Naive thymus-derived CD8-positive, alpha-beta T cell (primary cell): Measurements from ENCODE around the gene METTL24. TPM values are rescaled to one million over a fixed set of nuclear protein-coding genes. Genes with fewer than 3 reads are reported as not detected.
A peak's percentile ranks its signal among the peaks of the same experiment; 100 is the strongest.
"Not testable (repeated sequence)": the region's sequence is repeated elsewhere in the genome, so short reads cannot be mapped to it uniquely, and the experiment has no call there.

Experiments used
- ATAC-seq, 2 donors: fragments of 150-1000 bp; cut with Tn5 transposase in 1 of 2; sonication (Bioruptor Pico), chemical (Tn5 transposase) in 1 of 2; 1 replicate in 1 of 2; 2 replicates in 1 of 2; pipeline ENCODE4 v1.10.0; 2021; ENCODE audit warnings: mild to moderate bottlenecking in 2 of 2, moderate library complexity in 2 of 2
- POLR2A ChIA-PET: fragments of 350-600 bp; sonication (Branson Sonifier 250); formaldehyde crosslinking; loops from one replicate; lab custom pipeline; 2021; ENCODE audit warnings: antibody characterized with exemption; lab: Charles Lee
- DNase-seq, 10 donors: peaks; one replicate each; pipeline versions ENCODE4 v3.0.0 to v3.0.0-alpha.2; 2020 to 2022
- H3K27ac Mint-ChIP-seq, 10 donors: one replicate each; pipeline ENCODE4 v1.8.0; 2020 to 2022; ENCODE audit warnings: mild to moderate bottlenecking in 10 of 10, mixed read lengths in 10 of 10, moderate library complexity in 4 of 10, inconsistent platforms in 1 of 10
- H3K27me3 Mint-ChIP-seq, 5 donors: one replicate each; pipeline ENCODE4 v1.8.0; 2021 to 2022; ENCODE audit warnings: mixed read lengths in 5 of 5
- H3K36me3 Mint-ChIP-seq, 3 donors: one replicate each; pipeline ENCODE4 v1.8.0; 2020 to 2022; ENCODE audit warnings: mixed read lengths in 3 of 3, mild to moderate bottlenecking in 2 of 3, inconsistent platforms in 1 of 3
- H3K4me1 Mint-ChIP-seq, 4 donors: one replicate each; pipeline ENCODE4 v1.8.0; 2021 to 2022; ENCODE audit warnings: mixed read lengths in 4 of 4
- H3K4me3 Mint-ChIP-seq, 10 donors: one replicate each; pipeline ENCODE4 v1.8.0; 2020 to 2022; ENCODE audit warnings: mild to moderate bottlenecking in 10 of 10, mixed read lengths in 10 of 10, moderate library complexity in 6 of 10, inconsistent platforms in 1 of 10
- H3K9me3 Mint-ChIP-seq, 9 donors: one replicate each; pipeline ENCODE4 v1.8.0; 2020 to 2022; ENCODE audit warnings: mixed read lengths in 9 of 9, mild to moderate bottlenecking in 3 of 9, inconsistent platforms in 1 of 9, moderate library complexity in 1 of 9
- polyA plus RNA-seq, 3 donors: library from polyadenylated mRNA; unstranded; fragments of 300-500 nt; fragmentation: Illumina TruSeq; gene quantifications; one replicate each; pipeline ENCODE4 v1.2.3, GENCODE V29; 2021
- total RNA-seq, 8 experiments: library from RNA in 2 of 8; stranded (reverse) in 2 of 8; gene quantifications; one replicate each; pipeline ENCODE4 v1.2.3 and lab custom pipeline; 2021 to 2026

Gene METTL24
- total and polyA plus RNA-seq, 5 experiments from 2014 or later: 0.58 to 2.0 (median 1.2) TPM; not detected in 1

DNA sequence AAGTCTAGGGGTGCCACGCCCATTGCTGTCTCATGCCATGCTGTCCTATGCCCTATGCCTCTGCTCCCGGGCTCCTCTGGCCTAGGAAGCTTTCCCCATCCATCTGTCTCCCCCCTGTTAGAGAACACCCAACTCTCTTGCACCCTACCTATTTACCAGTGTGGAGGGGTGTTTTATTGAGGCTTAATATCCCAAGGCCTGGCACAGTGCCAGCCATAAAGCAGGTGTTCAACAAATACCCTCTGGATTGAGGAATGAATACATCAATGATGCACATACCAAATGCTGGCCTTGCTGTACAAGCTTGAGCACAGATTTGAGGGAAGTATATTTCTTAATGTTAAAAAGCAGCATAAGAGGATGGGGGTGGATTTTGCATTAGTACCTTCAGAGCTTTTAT lies 38.3 kb downstream of the METTL24 start:
- no peaks in the 10 kb centered on the region for H3K9me3 Mint-ChIP-seq
- DNase-seq: no peak

DNA sequence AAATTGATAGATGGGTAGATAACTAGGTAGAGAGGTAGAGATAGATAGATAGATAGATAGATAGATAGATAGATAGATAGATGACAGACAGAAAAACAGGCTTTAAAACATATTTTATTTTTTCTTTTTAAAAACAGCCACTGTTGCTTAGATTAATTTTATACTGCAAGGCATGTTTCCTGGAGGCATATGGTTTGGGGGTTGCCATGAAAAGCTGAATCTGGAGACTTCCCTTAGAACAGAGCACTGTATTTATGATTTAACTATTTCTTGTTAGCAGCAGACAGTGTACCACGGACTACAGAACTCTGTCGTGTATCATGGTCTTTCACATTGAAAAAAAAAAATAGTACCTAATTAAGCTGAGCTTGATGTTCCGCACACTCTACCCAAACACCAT lies 38.8 kb downstream of the METTL24 start:
- Mint-ChIP-seq H3K27ac (no peak overlapping the region), H3K36me3 (peaks cover 0 to 4% (median 0%) of the 10 kb centered on the region in 3 donors), H3K4me1 (peaks cover 7 to 17% (median 15%) of the 10 kb centered on the region in 4 donors), H3K9me3 (no peaks in the 10 kb centered on the region), H3K4me3 (no peak overlapping the region), H3K27me3 (peaks cover 0 to 2% (median 0%) of the 10 kb centered on the region in 5 donors)
- no peak for ATAC-seq
- no peak for DNase-seq
- POLR2A ChIA-PET: no interaction called here

More for the DNA sequence above, 38.3 kb downstream of the METTL24 start:
- H3K4me1 Mint-ChIP-seq: peaks cover 7 to 18% (median 17%) of the 10 kb centered on the region in 4 donors
- no peak overlapping the region for H3K4me3 Mint-ChIP-seq
- peaks cover 0 to 4% (median 0%) of the 10 kb centered on the region in 3 donors for H3K36me3 Mint-ChIP-seq
- no peak overlapping the region for H3K27ac Mint-ChIP-seq
- no peak for ATAC-seq
- POLR2A ChIA-PET: no interaction called here
- peaks cover 0 to 2% (median 0%) of the 10 kb centered on the region in 5 donors for H3K27me3 Mint-ChIP-seq

DNA sequence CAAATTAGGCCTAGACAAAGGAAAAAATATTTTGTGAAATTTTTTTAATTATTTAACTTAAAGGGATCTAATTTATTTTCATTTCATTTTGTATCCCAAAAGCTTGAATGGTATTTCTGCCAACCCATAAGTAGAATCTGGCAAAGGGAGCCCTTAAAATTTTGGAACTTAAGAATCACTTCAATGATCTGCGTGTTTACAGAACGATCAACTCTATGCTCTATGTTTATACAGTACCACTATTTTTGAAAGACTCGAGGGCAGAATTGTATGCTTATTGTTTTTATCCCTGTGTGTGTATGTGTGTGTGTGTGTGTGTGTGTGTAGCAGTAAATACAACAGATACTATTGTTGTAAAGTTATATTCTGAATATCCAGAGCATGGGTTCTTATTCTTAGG lies 39.2 kb downstream of the METTL24 start:
- Mint-ChIP-seq H3K27me3 (peaks cover 0 to 2% (median 0%) of the 10 kb centered on the region in 5 donors), H3K4me1 (peaks cover 7 to 16% (median 15%) of the 10 kb centered on the region in 4 donors), H3K9me3 (no peaks in the 10 kb centered on the region), H3K36me3 (peaks cover 0 to 7% (median under 1%) of the 10 kb centered on the region in 3 donors), H3K4me3 (no peak overlapping the region), H3K27ac (no peak overlapping the region)
- DNase-seq: no peak
- no peak for ATAC-seq
- POLR2A ChIA-PET: no interaction called here

DNA sequence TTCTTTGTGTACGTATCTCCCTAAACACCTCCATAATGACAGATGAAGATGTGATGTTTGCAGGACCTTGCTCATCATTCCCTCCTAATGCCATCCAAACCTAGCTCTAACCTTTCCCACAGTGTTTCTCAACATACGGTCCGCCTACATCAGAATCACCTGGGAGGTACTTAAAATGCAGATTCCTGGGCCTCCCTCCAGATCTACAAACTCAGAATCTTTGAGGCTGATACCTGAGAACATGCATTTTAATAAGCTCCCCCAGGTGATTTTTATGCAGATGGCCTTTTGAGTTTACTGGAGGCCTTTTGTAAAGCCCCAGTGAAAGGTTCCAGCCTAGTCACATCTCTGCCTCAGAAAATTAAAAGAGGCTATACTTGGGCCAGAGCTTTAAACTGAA lies 40.5 kb downstream of the METTL24 start:
- ATAC-seq (no peak), DNase-seq (no peak)
- Mint-ChIP-seq H3K4me1 (peaks cover 2 to 4% (median 3%) of the 10 kb centered on the region in 4 donors), H3K27me3 (peaks cover 0 to 2% (median 0%) of the 10 kb centered on the region in 5 donors), H3K4me3 (no peak overlapping the region), H3K9me3 (no peaks in the 10 kb centered on the region), H3K36me3 (peaks cover 0 to 13% (median 7%) of the 10 kb centered on the region in 3 donors), H3K27ac (no peak overlapping the region)
- POLR2A ChIA-PET: no interaction called here

DNA sequence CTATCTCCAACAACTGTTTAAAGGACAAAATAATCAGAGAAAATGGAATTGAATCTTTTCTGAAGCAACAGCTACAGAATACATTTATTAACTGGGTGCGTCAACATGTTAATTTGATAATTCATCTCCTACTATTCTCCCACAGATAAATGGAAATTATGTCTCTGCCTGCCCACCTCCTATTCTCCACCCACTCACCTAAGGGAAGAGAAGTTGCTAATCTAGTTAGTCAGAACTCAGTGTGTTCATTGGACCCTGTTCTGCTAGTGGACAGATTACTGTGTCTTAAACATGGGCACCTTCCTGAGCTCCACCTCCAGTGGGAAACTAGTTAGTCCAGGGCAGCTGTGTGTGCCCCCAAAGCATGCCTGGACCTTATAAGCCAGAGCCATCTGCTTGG lies 41.0 kb downstream of the METTL24 start:
- Mint-ChIP-seq H3K4me3 (no peak overlapping the region), H3K36me3 (peaks cover 0 to 13% (median 7%) of the 10 kb centered on the region in 3 donors), H3K9me3 (no peaks in the 10 kb centered on the region), H3K27ac (no peak overlapping the region), H3K4me1 (peaks cover 0 to 6% (median 1%) of the 10 kb centered on the region in 4 donors), H3K27me3 (peaks cover 0 to 2% (median 0%) of the 10 kb centered on the region in 5 donors)
- POLR2A ChIA-PET: no interaction called here
- no peak for ATAC-seq
- DNase-seq: no peak

DNA sequence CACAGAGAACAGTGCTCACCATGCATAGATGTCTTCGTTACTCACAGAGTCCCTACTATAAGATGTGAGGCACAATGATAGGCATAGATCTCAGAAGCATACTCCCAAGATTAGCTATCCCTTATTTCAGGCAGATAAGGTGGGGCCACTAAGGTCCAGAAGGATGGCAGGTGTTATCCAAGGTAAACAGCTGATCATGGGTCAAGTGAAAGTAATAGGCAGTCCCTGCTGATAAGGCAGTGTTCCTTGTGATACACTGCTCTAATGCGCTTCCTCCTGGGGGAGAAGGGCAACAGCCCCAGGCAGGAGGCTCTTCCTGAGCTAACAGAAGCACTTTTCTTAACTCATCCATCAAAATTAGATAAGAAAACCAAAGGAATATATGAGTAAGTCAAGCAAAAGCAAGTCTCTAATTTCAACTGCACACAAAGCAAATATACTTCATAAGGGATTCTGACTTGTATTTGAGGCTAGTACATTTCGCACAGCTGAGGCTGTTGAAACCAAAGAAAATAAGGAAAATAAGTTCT lies 42.2 kb downstream of the METTL24 start:
- Mint-ChIP-seq H3K27me3 (peaks cover 0 to 2% (median 0%) of the 10 kb centered on the region in 5 donors), H3K36me3 (peaks cover 0 to 13% (median 7%) of the 10 kb centered on the region in 3 donors), H3K4me1 (peaks cover 0 to 6% (median 1%) of the 10 kb centered on the region in 4 donors), H3K27ac (no peak overlapping the region), H3K4me3 (no peak overlapping the region), H3K9me3 (no peaks in the 10 kb centered on the region)
- POLR2A ChIA-PET: no interaction called here
- ATAC-seq: no peak
- DNase-seq: no peak

DNA sequence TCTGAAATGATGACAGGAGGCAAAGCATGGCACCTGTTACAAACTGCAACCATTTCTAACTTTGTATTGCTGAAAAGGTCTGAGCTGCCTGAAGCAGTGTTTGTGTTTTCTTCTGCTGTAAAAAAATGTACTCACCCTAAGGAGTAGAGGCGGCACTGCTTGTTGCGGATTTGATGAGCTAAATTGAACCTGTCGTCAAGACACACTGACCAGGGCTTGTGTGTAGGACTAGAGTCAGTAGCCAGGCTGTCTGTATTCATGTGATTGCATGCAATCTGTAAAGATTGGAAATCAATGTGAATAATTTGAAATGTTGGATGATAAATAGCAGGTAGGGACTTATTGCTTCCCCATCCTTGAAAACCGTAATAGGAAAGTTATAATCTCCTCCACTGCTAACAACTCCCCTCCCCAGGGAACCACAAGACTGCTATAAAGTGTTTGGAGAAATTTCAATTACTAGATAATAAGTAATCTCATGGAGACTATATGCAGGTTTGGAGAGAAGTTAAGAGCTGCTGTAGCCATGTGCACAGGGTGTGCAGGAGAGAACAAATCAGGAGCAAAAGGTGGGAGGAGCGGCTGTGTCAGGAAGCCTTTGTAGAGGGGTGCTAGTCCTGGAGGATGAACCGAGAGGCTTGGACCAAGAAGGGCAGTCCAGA lies 42.8 kb downstream of the METTL24 start:
- H3K4me1 Mint-ChIP-seq: peaks cover 0 to 6% (median 0%) of the 10 kb centered on the region in 4 donors
- ATAC-seq (no peak), DNase-seq (no peak)
- no peak overlapping the region for H3K27ac Mint-ChIP-seq
- POLR2A ChIA-PET: no interaction called here
- no peak overlapping the region for H3K4me3 Mint-ChIP-seq
- peaks cover 0 to 3% (median 0%) of the 10 kb centered on the region in 9 donors for H3K9me3 Mint-ChIP-seq
- H3K27me3 Mint-ChIP-seq: no peaks in the 10 kb centered on the region
- H3K36me3 Mint-ChIP-seq: peaks cover 3 to 15% (median 10%) of the 10 kb centered on the region in 3 donors

DNA sequence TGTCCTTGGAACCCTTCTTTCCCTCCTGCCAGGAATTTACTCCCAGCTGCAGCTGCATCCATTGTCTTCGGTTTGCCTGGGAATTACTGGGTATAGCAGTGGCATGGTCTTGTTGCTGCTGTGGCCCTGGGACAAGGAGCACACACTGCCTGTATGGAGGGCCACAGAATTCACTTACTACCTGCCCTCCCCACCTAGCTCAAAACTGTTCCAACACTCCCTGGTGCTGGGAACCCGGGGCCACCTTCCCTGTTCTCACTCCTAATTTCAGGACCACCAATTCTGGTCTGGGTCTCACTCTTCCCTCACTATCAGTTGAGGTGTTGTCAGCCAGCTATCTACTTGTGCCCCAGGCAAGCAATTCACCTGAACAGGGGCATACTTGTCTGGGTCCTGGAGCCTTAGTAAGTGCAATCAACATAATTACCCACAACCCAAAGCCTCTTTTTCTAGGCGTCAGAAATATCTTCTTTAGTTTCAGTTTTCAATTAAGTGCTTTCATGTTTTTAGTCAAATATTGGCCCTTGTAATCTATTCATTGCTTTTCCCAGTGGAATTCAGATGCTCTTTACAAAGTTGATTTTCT lies 47.2 kb downstream of the METTL24 start:
- ATAC-seq: no peak
- POLR2A ChIA-PET: no interaction called here
- H3K36me3 Mint-ChIP-seq: peaks cover 19 to 24% (median 21%) of the 10 kb centered on the region in 3 donors
- no peak for DNase-seq
- peak overlapping the region in 1 of 10 donors; percentile 54 for H3K27ac Mint-ChIP-seq
- no peak overlapping the region for H3K4me3 Mint-ChIP-seq
- peaks cover 0 to 19% (median 4%) of the 10 kb centered on the region in 9 donors for H3K9me3 Mint-ChIP-seq
- peaks cover 0 to 6% (median under 1%) of the 10 kb centered on the region in 4 donors for H3K4me1 Mint-ChIP-seq
- H3K27me3 Mint-ChIP-seq: no peaks in the 10 kb centered on the region

DNA sequence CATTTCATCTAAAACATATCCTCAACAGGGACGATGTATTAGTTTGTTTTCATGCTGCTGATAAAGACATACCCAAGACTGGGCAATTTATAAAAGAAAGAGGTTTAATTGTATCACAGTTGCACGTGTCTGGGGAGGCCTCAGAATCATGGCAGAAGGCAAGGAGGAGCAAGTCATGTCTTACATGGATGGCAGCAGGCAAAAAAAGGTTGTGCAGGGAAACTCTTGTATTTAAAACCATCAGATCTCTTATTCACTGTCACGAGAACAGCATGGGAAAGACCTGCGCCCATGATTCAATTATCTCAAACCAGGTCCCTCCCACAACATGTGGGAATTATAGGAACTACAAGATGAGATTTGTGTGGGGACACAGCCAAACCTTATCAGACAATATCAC lies 48.7 kb downstream of the METTL24 start:
- H3K36me3 Mint-ChIP-seq: peaks cover 19 to 24% (median 21%) of the 10 kb centered on the region in 3 donors
- ATAC-seq, H3K27ac Mint-ChIP-seq, H3K27me3 Mint-ChIP-seq, DNase-seq, POLR2A ChIA-PET, H3K4me3 Mint-ChIP-seq: not testable (repeated sequence)
- peaks cover 1 to 11% (median 5%) of the 10 kb centered on the region in 4 donors for H3K4me1 Mint-ChIP-seq
- peaks cover 0 to 19% (median 6%) of the 10 kb centered on the region in 9 donors for H3K9me3 Mint-ChIP-seq

DNA sequence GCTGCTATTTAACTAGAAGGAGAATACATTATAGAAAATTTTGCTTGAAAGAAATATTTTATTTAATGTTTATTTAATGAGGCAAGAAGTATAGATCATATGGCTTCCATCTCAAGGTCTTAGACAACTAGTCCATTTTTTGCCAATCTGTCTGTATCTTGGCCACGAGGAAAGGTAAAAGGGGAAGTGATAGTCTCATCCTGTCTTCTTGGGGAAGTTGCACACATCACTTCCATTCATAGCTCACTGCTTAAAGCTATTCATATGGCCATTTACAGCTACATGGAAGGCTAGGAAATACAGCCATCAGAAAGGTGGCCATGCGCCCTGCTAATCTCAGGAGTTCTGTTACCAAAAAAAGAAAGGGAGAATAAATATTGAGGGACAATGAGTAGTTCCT lies 50.8 kb downstream of the METTL24 start:
- H3K36me3 Mint-ChIP-seq: peaks cover 11 to 19% (median 16%) of the 10 kb centered on the region in 3 donors
- peaks cover 0 to 19% (median 7%) of the 10 kb centered on the region in 9 donors for H3K9me3 Mint-ChIP-seq
- no peak for ATAC-seq
- no peak overlapping the region for H3K27ac Mint-ChIP-seq
- peaks cover 1 to 14% (median 10%) of the 10 kb centered on the region in 4 donors for H3K4me1 Mint-ChIP-seq
- no peak for DNase-seq
- no peaks in the 10 kb centered on the region for H3K27me3 Mint-ChIP-seq
- POLR2A ChIA-PET: no interaction called here
- no peak overlapping the region for H3K4me3 Mint-ChIP-seq

DNA sequence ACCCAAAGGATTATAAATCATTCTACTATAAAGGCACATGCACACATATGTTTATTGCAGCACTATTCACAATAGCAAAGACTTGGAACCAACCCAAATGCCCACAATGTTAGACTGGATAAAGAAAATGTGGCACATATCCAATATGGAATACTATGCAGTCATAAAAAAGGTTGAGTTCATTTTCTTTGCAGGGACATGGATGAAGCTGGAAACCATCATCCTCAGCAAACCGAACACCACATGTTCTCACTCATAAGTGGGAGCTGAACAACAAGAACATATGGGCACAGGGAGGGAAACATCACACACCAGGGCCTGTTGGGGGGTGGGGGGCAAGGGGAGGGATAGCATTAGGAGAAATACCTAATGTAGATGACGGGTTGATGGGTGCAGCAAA lies 52.3 kb downstream of the METTL24 start:
- H3K27me3 Mint-ChIP-seq, H3K27ac Mint-ChIP-seq, DNase-seq, H3K4me3 Mint-ChIP-seq, POLR2A ChIA-PET, ATAC-seq: not testable (repeated sequence)
- peaks cover 11 to 19% (median 16%) of the 10 kb centered on the region in 3 donors for H3K36me3 Mint-ChIP-seq
- H3K9me3 Mint-ChIP-seq: peaks cover 0 to 19% (median 7%) of the 10 kb centered on the region in 9 donors
- peaks cover 1 to 14% (median 9%) of the 10 kb centered on the region in 4 donors for H3K4me1 Mint-ChIP-seq

DNA sequence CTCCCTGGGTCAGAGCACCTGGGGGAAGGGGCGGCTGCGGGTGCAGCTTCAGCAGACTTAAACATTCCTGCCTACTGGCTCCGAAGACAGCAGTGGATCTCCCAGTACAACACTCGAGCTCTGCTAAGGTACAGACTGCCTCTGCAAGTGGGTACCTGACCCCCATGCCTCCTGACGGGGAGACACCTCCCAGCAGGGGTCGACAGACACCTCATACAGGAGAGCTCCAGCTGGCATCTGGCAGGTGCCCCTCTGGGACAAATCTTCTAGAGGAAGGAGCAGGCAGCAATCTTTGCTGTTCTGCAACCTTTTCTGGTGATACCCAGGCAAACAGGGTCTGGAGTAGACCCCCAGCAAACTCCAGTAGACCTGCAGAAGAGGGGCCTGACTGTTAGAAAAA lies 54.5 kb downstream of the METTL24 start:
- ATAC-seq, POLR2A ChIA-PET, DNase-seq, H3K9me3 Mint-ChIP-seq, H3K27me3 Mint-ChIP-seq, H3K4me3 Mint-ChIP-seq, H3K36me3 Mint-ChIP-seq: not testable (repeated sequence)
- H3K27ac Mint-ChIP-seq: peak overlapping the region in 2 of 10 donors; percentile 17 to 24
- H3K4me1 Mint-ChIP-seq: peaks cover 3 to 14% (median 9%) of the 10 kb centered on the region in 4 donors

DNA sequence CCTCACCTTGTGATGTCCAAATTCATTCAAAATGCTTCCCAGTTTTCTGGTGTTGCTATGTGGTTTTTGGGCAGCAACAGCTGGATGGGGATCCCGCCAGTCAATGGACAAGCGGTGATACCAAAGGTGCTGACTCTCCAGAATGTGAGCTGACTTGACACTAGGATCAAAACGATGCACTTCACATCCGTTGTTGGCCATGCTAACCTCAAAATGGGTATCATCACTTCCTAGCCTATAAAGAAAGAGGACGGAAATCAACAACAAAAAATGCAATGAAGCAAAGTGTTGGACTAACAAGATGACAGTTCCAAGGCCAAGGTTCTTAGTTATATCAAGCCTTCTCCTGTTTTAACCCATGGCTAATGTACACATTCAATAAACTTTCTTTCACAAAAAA lies 59.2 kb downstream of the METTL24 start:
- DNase-seq (no peak), ATAC-seq (no peak)
- POLR2A ChIA-PET: no interaction called here
- Mint-ChIP-seq H3K27ac (no peak overlapping the region), H3K36me3 (peaks cover 0 to 3% (median 0%) of the 10 kb centered on the region in 3 donors), H3K9me3 (peaks cover 0 to 3% (median 0%) of the 10 kb centered on the region in 9 donors), H3K27me3 (peaks cover 0 to 4% (median 0%) of the 10 kb centered on the region in 5 donors), H3K4me1 (peaks cover 13 to 28% (median 23%) of the 10 kb centered on the region in 4 donors), H3K4me3 (peak overlapping the region in 2 of 10 donors; percentile 6 to 58)
